Transverse colon (tissue), 4 donors: ENCODE results near the gene SLIT1. TPM values are rescaled to one million over a fixed set of nuclear protein-coding genes. Genes with fewer than 3 reads are reported as not detected.

Source experiments
- DNase-seq: peaks from one replicate; pipeline ENCODE4 v3.0.0-alpha.2; 2019
- H3K27ac ChIP-seq, 4 donors: fragments of 200-600 bp; sonication (generic); 2 replicates each; pipeline ENCODE4 v1.5.1; 2016 to 2018; ENCODE audit warnings: inconsistent platforms in 4 of 4
- H3K27me3 ChIP-seq: fragments of 200-600 bp; sonication (generic); 2 replicates; pipeline ENCODE4 v1.5.1; 2017; ENCODE audit warnings: inconsistent platforms
- H3K36me3 ChIP-seq, 4 donors: fragments of 200-600 bp; sonication (generic); 2 replicates each; pipeline ENCODE4 v1.5.1; 2017 to 2019; ENCODE audit warnings: inconsistent platforms in 4 of 4
- H3K4me1 ChIP-seq, 4 donors: fragments of 200-600 bp; sonication (generic); 2 replicates each; pipeline ENCODE4 v1.5.1; 2017 to 2020; ENCODE audit warnings: inconsistent platforms in 4 of 4
- H3K4me3 ChIP-seq, 4 donors: fragments of 200-600 bp; sonication (generic); 1 replicate in 1 of 4; 2 replicates in 3 of 4; pipeline versions ENCODE4 v1.5.1 to v1.6.1; 2017 to 2019; ENCODE audit warnings: inconsistent platforms in 4 of 4
- H3K9me3 ChIP-seq, 2 donors: fragments of 200-600 bp; sonication (generic); 2 replicates each; pipeline ENCODE4 v1.5.1; 2017 to 2019; ENCODE audit warnings: inconsistent platforms in 2 of 2
- CTCF ChIP-seq, 5 experiments: fragments of 200-600 bp in 3 of 5; fragments of 450-650 bp in 2 of 5; sonication (generic) in 3 of 5; IDR thresholded peaks; 1 replicate in 2 of 5; 2 replicates in 3 of 5; pipeline ENCODE4 v1.5.1; 2016 to 2017; ENCODE audit warnings: antibody characterized with exemption in 5 of 5, inconsistent platforms in 3 of 5, mild to moderate bottlenecking in 2 of 5, moderate library complexity in 1 of 5
- EP300 ChIP-seq: sonication (generic); formaldehyde crosslinking; IDR thresholded peaks from one replicate; pipeline ENCODE4 v1.6.1; 2017; ENCODE audit warnings: antibody characterized with exemption, low read depth
- POLR2A ChIP-seq: fragments of 450-650 bp; IDR thresholded peaks from one replicate; pipeline ENCODE4 v1.6.1; 2016; ENCODE audit warnings: antibody characterized with exemption, mild to moderate bottlenecking, moderate library complexity
- POLR2AphosphoS5 ChIP-seq, 3 donors: sonication (generic); formaldehyde crosslinking; IDR thresholded peaks; one replicate each; pipeline ENCODE4 v1.6.1; 2016; ENCODE audit warnings: antibody characterized with exemption in 3 of 3
- WGBS, 2 donors: methylation state at CpG; one replicate each; pipeline ENCODE4 v1.1.5; 2018; ENCODE audit warnings: low coverage in 1 of 2; 5-methylcytosine and 5-hydroxymethylcytosine counted together
- in situ Hi-C, 4 donors: fragments of 200-750 bp; cut with MboI; loops; one replicate each; pipeline versions ENCODE4 v1.15.0 to v1.15.1; 2017; ENCODE audit warnings: low sequenced_read_pairs in 3 of 4, low pct_ligation_motif_present in 1 of 4, low pct_unique_long_range_greater_than_20kb in 1 of 4
- intact Hi-C: fragments of 100-400 bp; cut with DNase I; formaldehyde crosslinking; loops from one replicate; pipeline ENCODE4 v1.15.1; 2023; ENCODE audit warnings: low total_unique reads
- total RNA-seq, 4 donors: library from RNA; depleted of rRNA; stranded (reverse); fragments of >200 nt; gene quantifications; one replicate each; pipeline ENCODE4 v1.1.0, GENCODE V29; 2016

Gene SLIT1
- total RNA-seq, 4 donors from 2014 or later: 0.27 to 1.9 (median 0.32) TPM; not detected in 1

- intact Hi-C loops (no loop called here), in situ Hi-C loops (no loop called here)
- H3K9me3 ChIP-seq: no peaks in the 10 kb centered on the region
- H3K4me3 ChIP-seq: no peak overlapping the region
- DNase-seq: no peak
- H3K27me3 ChIP-seq: no peaks in the 10 kb centered on the region
- no peak for TF ChIP-seq EP300
- TF ChIP-seq POLR2AphosphoS5 (IDR thresholded peaks at IDR 0.05): no peak
- no peak for TF ChIP-seq CTCF (IDR thresholded peaks at IDR 0.05)
- no peak for TF ChIP-seq POLR2A
- WGBS, 2 donors: 82 to 93% methylated on average over 1 of the region's 1 CpG
- H3K27ac ChIP-seq: no peak overlapping the region
- no peaks in the 10 kb centered on the region for H3K4me1 ChIP-seq
- H3K36me3 ChIP-seq: peaks cover 0 to 5% (median 2%) of the 10 kb centered on the region in 4 donors
Measured at GRCh38 chr10:97229322-97230015, 43.7 kb upstream of the SLIT1 start.

- 96 to 100% methylated on average over 1 of the region's 1 CpG for WGBS, 2 donors
- no peak for DNase-seq
- intact Hi-C loops: no loop called here
- no peaks in the 10 kb centered on the region for H3K4me1 ChIP-seq
- no peak overlapping the region for H3K4me3 ChIP-seq
- in situ Hi-C loops: no loop called here
- TF ChIP-seq POLR2A (no peak), CTCF (IDR thresholded peaks at IDR 0.05) (no peak)
- H3K9me3 ChIP-seq: no peaks in the 10 kb centered on the region
- H3K36me3 ChIP-seq: peaks cover 0 to 5% (median 2%) of the 10 kb centered on the region in 4 donors
- H3K27ac ChIP-seq: no peak overlapping the region
- no peaks in the 10 kb centered on the region for H3K27me3 ChIP-seq
Measured at GRCh38 chr10:97228775-97229157, 43.0 kb upstream of the SLIT1 start.

- WGBS, 2 donors: 77 to 85% methylated on average over 2 to 3 of the region's 3 CpGs
- Histone ChIP-seq H3K36me3 (peaks cover 0 to 5% (median 2%) of the 10 kb centered on the region in 4 donors), H3K27me3 (no peaks in the 10 kb centered on the region), H3K9me3 (no peaks in the 10 kb centered on the region), H3K27ac (no peak overlapping the region), H3K4me3 (no peak overlapping the region), H3K4me1 (no peaks in the 10 kb centered on the region)
- in situ Hi-C loops: no loop called here
- TF ChIP-seq POLR2A: no peak
- TF ChIP-seq POLR2AphosphoS5 (IDR thresholded peaks at IDR 0.05): no peak
- no peak for TF ChIP-seq CTCF (IDR thresholded peaks at IDR 0.05)
- no peak for TF ChIP-seq EP300
- intact Hi-C loops: no loop called here
- DNase-seq: no peak
Measured at GRCh38 chr10:97228130-97228774, 42.5 kb upstream of the SLIT1 start.

- Histone ChIP-seq H3K27me3 (no peaks in the 10 kb centered on the region), H3K27ac (no peak overlapping the region), H3K4me3 (no peak overlapping the region), H3K36me3 (peaks cover 0 to 5% (median 2%) of the 10 kb centered on the region in 4 donors), H3K4me1 (no peaks in the 10 kb centered on the region), H3K9me3 (no peaks in the 10 kb centered on the region)
- in situ Hi-C loops: no loop called here
- no peak for DNase-seq
- intact Hi-C loops: no loop called here
- TF ChIP-seq EP300: no peak
- no peak for TF ChIP-seq CTCF (IDR thresholded peaks at IDR 0.05)
- no peak for TF ChIP-seq POLR2AphosphoS5 (IDR thresholded peaks at IDR 0.05)
- TF ChIP-seq POLR2A: no peak
- 92% methylated on average over 4 of the region's 4 CpGs; no CpG with 5 or more reads in 1 of the 2 donors for WGBS, 2 donors
Measured at GRCh38 chr10:97226398-97226797, 40.6 kb upstream of the SLIT1 start.
